Measurements from ENCODE around the gene SFXN5.

SFXN5 gene

DNA sequence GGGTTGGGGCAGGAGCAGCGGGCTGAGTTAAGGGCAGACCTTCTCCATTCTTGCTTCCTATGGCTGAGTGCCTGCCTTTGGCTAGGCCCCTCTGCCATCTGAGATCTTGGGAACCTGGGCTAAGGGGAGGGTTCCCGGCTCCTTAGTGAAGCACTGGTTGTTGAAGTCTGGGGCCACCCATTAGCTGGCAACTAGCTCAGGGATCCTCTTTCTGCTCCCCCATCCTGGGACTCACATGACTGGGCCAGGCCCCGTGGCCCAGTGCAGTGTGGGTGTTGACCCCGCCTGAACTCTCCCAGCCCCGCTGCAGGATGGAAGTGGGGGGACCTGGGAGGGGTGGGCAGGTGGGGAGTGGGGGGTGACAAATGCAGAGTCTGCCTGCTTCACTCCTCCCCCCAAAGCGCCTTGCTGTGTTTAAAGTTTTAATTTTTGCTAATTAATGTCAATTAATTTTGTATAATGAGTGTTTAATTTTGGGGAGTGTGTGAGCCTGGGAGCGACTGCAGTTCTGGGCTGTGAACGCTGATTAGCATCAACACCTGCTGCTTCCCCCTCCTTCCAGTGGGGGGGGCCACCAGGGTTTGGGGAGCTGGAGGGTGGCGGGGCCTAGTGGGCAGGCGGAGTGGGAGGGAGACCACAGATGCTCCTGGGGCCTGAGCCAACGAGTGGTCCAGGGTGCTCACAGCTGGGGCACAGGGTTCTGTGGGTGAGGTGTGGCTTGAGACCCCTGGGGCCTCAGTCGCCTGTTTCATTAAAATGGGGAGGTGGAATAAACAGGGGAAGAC lies 99.0 kb downstream of the SFXN5 start:
- DNase-seq = no peak

- DNase-seq = no peak
Measured at GRCh38 chr2:72971036-72971435, 100.5 kb downstream of the SFXN5 start.

DNA sequence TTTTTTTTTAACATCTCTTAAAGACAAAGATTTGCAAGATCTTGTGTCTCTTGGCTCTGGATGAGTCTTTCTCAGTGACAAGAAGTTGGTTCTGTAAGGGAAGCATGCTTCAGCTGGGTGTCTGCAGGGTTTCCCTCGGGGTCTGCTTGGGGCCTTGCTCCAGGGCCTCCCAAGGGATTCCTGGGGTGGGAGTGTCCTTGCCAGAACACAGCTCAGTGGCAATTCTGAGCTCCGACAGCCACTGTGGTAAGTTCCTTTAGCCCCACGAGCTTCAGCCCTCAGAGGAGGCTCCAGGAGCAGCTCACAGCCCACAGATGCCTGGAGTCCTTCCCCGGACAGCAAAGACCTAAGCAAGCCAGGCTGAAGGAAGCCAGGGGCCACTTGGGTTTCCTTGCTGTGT lies 101.8 kb downstream of the SFXN5 start:
- no peak for DNase-seq

DNA sequence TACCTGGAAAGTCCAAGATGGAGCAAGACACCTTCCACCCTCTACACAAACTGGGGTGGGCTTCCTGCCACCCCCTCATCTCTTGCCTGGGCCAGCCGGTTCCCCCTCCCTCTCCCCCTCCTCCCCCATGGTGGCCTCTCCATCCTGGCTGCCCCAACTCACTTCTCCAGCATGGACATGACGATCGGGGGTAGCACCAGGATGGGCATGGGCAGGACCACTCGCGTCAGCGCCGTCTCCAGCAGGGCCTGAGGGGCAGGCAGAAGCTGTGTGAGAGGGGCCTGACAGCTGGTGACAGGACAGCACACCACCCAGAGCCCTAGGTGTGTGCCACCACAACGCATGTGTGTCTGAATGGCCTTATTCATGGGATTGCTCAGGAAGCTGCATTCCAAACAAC lies 103.2 kb downstream of the SFXN5 start:
- no peak for DNase-seq

DNA sequence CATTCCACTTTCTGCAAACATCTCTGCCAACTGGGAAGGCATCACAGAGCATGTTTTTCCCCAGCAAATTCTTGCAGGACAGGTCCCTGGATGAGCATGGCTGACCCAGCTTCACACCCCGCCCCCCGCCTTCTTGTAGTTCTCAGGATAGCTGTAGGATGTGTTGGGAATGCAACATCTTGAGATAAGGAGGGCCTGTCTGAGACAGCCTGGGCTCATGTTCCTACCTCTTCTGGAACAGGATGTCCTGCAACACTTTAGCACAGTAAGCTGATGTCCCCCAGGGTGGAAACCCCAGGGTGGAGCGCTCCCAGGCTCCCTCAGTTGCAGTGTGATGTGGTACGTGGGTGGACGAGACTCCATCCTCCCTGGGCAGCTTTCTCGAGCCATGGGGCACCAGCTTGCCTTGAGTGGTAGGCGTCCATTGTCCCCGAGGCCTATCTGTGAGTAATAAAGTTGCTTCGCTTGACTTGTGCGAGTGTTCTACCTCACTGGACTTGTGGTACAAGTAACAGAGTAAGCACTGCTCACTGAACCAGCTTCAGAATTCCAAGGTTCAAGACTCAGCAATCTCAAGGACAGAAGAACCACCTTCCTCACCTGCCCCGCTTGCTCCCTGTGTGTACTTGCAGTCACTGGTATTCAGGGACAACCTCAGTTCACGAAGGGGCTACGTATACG lies 105.6 kb downstream of the SFXN5 start:
- no peak for DNase-seq

DNA sequence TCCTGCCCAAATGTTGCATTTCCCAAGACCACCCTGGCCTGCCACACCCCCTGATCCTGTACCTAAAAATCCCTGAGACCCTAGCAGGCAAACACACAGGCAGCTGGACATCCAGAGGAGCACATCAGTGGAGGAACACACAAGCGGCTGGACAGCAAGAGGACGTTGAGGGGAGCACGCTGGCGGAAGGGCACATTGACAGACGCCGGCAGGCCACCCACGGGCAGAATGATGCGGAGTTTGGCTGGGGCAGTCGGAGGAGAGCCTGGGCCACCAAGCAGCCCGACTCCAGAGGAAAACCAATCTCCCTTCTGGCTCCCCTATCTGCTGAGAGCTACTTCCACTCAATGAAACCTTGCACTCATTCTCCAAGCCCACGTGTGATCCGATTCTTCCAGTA lies 106.5 kb downstream of the SFXN5 start:
- DNase-seq = no peak

GRCh38 chr2:72964146-72964525 lies 107.4 kb downstream of the SFXN5 start:
- no peak for DNase-seq

GRCh38 chr2:72963423-72964145 lies 107.9 kb downstream of the SFXN5 start:
- DNase-seq = no peak

- no peak for DNase-seq
Measured at GRCh38 chr2:72962911-72963310, 108.6 kb downstream of the SFXN5 start.

GRCh38 chr2:72961853-72962468 lies 109.6 kb downstream of the SFXN5 start:
- no peak for DNase-seq

- DNase-seq = no peak
Measured at GRCh38 chr2:72961036-72961720, 110.3 kb downstream of the SFXN5 start.

DNA sequence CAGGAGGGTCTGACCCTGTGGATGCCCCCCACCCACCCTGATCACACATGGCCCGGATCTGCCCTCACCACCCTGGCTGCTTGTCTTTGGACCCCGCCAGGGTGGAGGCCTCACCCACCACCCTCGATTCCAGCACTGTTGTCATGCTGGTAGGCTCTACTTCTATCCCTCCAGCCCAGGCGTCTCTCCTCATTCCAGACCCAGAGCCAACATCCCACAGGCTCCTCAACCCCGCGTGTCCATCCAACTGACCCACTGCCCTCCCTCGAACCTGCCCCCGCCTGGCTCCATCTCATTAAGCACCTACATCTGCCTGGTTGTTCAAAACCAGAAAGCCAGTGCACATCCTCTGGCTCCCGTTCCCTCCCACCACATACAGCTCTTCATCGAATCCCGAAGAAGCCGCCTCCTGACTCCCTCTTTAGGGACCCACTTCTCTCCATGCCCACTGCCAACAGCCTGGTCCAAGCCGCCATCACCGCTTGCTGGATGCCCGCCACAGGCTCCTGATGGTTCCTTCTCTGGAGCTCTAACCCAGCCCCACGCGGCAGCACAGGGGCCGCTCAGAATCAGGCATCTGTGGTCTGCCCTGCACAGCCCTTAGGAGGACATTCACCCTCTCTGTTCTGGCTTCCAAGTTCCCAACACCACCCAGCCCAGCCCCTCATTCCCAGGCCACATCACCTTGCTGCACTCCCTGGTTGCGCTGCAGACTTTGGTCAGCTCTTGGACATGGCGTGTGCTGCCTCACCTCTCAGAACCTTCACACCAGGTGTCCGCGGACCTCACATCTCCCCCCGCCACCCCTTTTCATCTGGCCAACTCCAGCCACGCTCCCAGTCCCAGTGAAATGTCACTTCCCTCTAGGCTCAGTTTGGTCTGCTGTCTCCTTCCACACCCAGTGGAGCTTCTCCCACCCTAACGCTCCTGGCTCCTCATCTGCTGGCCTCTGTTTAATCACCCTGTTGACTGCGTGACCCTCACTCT lies 111.2 kb downstream of the SFXN5 start:
- no peak for DNase-seq

DNA sequence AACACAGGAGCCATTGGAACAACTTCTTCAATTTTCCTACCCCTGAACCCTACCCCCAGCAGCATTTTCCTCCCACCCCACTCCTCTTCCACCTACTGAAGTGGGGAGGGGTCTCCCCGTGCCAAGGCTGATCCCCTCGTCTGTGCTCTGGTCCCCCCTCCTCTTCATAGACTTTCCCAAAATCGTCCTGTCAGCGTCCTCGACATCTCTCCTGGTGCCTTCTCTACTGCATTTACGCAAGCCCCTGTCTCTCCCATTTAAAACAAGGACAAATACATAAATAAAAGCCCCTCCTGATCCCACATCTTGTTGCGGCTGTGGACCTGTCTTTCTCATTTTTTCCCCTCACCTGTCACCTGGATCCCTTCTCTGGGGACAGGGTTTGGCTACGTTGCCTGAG lies 112.0 kb downstream of the SFXN5 start:
- no peak for DNase-seq

DNA sequence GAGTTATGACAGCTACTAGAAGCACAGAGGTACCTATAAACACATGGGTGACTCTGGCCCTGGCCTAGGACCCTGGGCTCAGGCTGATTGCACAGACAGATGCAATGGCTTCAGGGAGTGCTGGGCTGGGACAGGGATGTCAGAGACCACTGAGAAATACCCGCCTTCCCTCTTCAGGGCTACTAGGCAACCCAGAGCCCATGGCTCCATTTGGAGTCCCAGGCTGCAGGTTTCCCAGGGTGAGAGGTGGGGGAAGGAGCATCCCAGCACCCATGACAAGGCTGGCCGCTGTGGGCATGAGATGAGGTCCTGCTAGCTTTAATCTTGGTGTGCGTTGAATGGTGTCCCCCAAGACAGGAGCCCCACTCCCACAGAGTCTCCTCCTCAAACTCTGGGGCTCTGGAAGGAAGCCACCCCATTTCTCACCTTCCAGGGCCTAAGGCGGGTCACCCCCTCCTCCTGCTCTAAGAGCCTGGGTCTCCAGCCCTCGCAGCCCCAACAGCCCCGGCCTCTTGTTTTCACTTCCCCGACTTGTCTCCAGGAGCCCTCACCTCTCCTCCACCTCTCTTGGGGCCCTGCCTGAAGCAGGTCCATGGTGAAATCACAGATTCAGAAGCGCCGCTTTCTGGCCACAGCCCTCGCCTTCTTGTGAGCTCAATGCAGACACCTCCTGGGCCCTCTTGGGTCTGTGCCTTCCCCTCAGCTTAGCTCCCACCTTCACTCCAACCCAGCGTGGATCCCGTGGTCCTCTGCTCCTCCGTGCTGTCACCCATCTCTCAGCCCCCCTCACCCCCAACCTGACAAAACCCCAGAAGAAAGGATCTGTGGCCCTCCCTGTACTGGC lies 112.7 kb downstream of the SFXN5 start:
- no peak for DNase-seq

DNA sequence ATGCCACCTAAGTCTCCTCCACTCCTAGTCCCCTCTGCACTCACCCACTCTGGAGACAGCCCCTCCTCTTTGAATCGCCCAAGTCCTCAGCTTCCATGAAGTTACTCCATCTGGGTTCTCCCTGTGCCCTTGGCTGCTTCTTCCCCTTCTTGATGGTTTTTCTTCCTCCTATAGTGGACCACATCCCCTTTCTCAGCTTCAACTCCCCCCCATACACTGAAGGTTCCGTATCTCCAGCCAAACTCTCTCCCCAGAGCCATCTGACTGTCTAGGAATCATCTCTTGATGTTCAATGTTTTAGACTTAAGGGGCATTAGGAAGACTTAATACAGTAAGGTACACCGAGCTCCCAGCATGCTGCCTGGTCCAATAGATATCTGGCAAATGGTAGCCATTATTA lies 114.6 kb downstream of the SFXN5 start:
- DNase-seq = no peak

GRCh38 chr2:72956050-72956395 lies 115.5 kb downstream of the SFXN5 start:
- no peak for DNase-seq

DNA sequence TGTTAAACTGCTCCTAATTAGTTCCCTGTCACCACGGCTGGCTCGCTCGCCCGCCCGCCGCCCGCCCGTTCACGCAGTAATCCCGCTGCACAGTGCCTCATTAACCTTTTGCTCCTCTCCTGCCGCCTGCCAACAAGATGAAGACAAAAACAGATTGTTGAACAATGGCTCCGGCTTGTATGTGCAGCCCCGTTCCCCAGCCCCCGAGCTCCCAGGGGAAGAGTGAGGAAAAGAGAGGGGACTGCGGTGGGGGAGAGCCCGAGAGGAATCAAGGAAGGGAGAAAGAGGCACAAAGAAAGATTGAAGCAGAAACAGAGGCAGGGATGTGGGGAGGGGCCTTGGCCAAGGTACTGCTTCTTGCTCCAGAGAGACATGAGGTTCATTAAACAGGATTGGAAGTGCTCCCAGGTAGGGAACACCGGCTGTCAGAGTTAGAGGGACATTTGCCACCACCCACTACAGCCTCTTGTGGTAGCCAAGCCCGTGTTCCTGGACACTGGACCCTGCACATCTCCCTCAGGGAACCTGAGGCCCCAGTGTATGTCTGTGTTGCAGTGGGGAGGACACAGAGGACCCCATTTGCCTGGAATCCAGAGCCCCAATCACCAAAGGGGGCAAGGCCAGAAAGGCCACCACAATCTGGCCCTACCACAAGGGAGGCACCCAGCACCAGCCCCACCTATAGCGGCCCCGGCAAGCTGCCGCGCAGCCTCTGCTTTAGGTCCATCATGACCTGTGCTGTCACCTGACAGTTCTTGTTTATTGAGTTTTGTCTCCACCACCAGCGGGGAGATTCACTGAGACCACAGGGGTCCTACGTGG lies 116.1 kb downstream of the SFXN5 start:
- DNase-seq = no peak

DNA sequence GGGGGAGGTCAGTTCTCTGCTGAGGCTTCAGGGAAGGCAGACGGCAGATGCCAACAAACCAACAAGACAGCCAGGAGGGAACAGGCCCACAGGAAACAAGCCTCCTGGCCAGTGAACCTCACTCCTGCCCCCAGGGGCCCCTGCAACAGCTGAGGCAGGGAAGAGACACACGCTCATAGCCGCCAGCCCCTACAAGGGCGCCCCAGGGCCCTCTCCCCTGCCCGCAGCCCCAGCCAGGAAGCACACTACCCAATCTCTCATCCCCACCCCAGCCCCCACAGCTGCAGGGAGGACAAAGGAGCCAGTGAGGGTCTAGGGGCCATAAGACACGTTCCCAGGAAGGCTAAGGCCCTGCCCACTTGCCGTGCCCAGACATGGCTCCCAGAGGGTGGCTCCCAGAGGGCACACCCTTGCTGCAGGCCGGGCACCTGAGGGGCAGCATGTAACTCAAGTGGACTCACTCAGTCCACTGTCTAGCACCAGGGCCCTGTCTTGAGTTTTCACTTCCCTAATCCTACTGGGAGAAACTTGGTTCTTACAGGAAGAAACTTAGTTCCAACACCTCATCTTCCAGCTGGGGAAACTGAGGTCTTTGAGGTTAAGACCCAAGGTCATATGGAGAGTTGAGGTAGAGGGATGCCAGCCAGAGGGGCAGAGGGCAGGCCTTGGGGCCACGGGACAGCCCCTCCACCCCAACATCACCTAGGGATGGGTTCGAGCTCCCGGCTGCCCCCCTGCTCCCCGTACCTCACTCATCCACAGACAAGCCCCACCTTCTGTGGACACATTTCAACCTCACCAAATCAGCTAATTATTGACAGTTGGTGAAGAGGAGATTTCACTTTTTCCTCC lies 116.9 kb downstream of the SFXN5 start:
- DNase-seq = no peak

DNA sequence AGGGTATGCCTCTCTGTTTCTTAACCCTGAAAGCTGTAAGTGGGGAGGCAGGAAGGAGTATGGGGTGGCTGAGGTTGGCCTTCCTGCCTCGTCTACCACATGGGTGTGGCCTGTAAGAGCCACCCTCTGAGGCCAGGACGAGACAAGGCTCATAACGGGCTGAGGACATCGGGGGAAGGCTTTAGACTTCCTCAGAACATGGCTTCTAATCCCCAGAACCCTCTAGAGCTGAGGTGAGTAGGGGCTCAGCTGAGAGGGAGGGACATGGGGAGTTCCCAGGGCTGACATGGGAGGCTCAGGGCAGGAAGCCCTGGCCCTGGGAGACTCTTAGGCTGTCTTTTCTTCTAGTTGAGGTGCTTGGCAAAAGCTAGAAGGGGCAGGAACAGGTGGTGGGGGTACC lies 117.5 kb downstream of the SFXN5 start:
- no peak for DNase-seq
